Adrenal gland (tissue), 12 donors: ENCODE results near the gene GABPB2. TPM values are rescaled to one million over a fixed set of nuclear protein-coding genes. Genes with fewer than 3 reads are reported as not detected.

Experiments
- DNase-seq, 7 donors: peaks; one replicate each; pipeline ENCODE4 v3.0.0-alpha.2; 2019 to 2020
- H3K27ac ChIP-seq, 5 donors: fragments of 200-600 bp; sonication (generic) in 4 of 5; 1 replicate in 3 of 5; 2 replicates in 2 of 5; pipeline versions ENCODE4 v1.5.1 to v1.8.0; 2016 to 2020; ENCODE audit warnings: mild to moderate bottlenecking in 1 of 5
- H3K27me3 ChIP-seq: fragments of 200-600 bp; 2 replicates; pipeline ENCODE4 v1.8.0; 2021
- H3K36me3 ChIP-seq, 2 donors: fragments of 200-600 bp; replicated peaks in 1 of 2; 1 replicate in 1 of 2; 2 replicates in 1 of 2; pipeline versions ENCODE4 v1.5.1 to v1.8.0; 2018 to 2022
- H3K4me1 ChIP-seq, 2 donors: fragments of 200-600 bp; replicated peaks in 1 of 2; 1 replicate in 1 of 2; 2 replicates in 1 of 2; pipeline versions ENCODE4 v1.5.1 to v1.8.0; 2018 to 2021
- H3K4me3 ChIP-seq, 4 donors: fragments of 200-600 bp; sonication (generic) in 3 of 4; one replicate each; pipeline ENCODE4 v1.5.1; 2016 to 2018
- H3K9me3 ChIP-seq, 3 donors: fragments of 200-600 bp; sonication (generic) in 1 of 3; replicated peaks in 1 of 3; 1 replicate in 2 of 3; 2 replicates in 1 of 3; pipeline versions ENCODE4 v1.5.1 to v1.8.0; 2016 to 2021
- POLR2A ChIP-seq, 2 donors: fragments of 450-650 bp; IDR thresholded peaks; one replicate each; pipeline ENCODE4 v1.6.1; 2017; ENCODE audit warnings: antibody characterized with exemption in 2 of 2, mild to moderate bottlenecking in 2 of 2, moderate library complexity in 1 of 2
- WGBS, 4 donors: extraction: QIAGEN DNeasy Blood & Tissue Kit in 2 of 4; methylation state at CpG; one replicate each; pipeline versions ENCODE4 v1.1.5 to v1.1.7; 2013 to 2017; 5-methylcytosine and 5-hydroxymethylcytosine counted together
- intact Hi-C, 2 donors: fragments of 100-400 bp; cut with DNase I; formaldehyde crosslinking; loops; one replicate each; pipeline versions ENCODE4 v1.14.1 to v1.15.0; 2022 to 2023
- polyA plus RNA-seq, 3 donors: library from polyadenylated mRNA; stranded (reverse); fragments of 200-250 nt in 2 of 3; fragments of 350-450 nt in 1 of 3; fragmentation: Illumina TruSeq in 1 of 3; extraction: RNeasy Lipid Tissue Mini Kit (QIAGEN cat#74804) in 1 of 3; gene quantifications; one replicate each; pipeline ENCODE4 v1.2.3, GENCODE V29; 2013 to 2014
- total RNA-seq, 9 donors: library from RNA; depleted of rRNA in 4 of 9; stranded (reverse); fragments of >200 nt in 4 of 9; fragments of 120-200 nt in 1 of 9; fragmentation: NEBNext Ultra II Directional in 1 of 9; extraction: Animal tissue kit (Norgen Biotek cat#: 25700) in 1 of 9; gene quantifications; one replicate each; pipeline versions ENCODE4 v1.1.0 to v1.2.4, GENCODE V29; 2013 to 2023
- TF ChIP-seq, protein P1 (sequence below), 6 experiments: fragments of 450-650 bp in 4 of 6; fragments of 200-600 bp in 2 of 6; sonication (generic) in 1 of 6; IDR thresholded peaks; 1 replicate in 5 of 6; 2 replicates in 1 of 6; pipeline versions ENCODE4 v1.5.1 to v1.8.0; 2016 to 2021; ENCODE audit warnings: antibody characterized with exemption in 6 of 6, mild to moderate bottlenecking in 2 of 6, moderate library complexity in 1 of 6
- donor health status: healthy with polysubstance abuse.
- donor health status: Bipolar disorder and iron deficiency.
- donor health status: DM: yes; HTN: yes; CAD: no.
- donor health status: DM: no; HTN: no; CAD: no.
- donor health status: DM: no; HTN: no; CAD: no.
- donor health status: DM: yes; HTN: yes; CAD: no.

Gene GABPB2
- total and polyA plus RNA-seq, 12 donors: 8.3 to 37.1 (median 12.0) TPM

DNA sequence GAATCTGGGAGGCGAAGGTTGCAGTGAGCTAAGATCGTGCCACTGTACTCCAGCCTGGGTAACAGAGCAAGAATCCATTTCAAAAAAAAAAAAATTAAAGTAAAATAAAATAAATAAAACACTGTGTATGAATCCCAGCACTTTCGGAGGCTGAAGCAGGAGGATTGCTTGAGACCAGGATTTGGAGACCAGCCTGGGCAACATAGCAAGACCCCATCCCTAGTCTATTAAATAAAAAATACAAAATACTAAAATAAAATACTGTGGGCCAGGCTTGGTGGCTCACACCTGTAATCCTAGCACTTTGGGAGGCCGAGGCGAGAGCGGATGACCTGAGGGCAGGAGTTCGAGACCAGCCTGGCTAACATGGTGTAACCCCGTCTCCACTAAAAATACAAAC is 38.4 kb upstream of the GABPB2 start:
- H3K27ac ChIP-seq: no peak overlapping the region
- intact Hi-C loops: no loop called here
- H3K36me3 ChIP-seq: peaks cover 0 to 49% of the 10 kb centered on the region in 2 donors
- no peaks in the 10 kb centered on the region for H3K9me3 ChIP-seq
- no peaks in the 10 kb centered on the region for H3K27me3 ChIP-seq
- H3K4me1 ChIP-seq: no peaks in the 10 kb centered on the region
- DNase-seq: no peak
- TF ChIP-seq, protein P1, sequence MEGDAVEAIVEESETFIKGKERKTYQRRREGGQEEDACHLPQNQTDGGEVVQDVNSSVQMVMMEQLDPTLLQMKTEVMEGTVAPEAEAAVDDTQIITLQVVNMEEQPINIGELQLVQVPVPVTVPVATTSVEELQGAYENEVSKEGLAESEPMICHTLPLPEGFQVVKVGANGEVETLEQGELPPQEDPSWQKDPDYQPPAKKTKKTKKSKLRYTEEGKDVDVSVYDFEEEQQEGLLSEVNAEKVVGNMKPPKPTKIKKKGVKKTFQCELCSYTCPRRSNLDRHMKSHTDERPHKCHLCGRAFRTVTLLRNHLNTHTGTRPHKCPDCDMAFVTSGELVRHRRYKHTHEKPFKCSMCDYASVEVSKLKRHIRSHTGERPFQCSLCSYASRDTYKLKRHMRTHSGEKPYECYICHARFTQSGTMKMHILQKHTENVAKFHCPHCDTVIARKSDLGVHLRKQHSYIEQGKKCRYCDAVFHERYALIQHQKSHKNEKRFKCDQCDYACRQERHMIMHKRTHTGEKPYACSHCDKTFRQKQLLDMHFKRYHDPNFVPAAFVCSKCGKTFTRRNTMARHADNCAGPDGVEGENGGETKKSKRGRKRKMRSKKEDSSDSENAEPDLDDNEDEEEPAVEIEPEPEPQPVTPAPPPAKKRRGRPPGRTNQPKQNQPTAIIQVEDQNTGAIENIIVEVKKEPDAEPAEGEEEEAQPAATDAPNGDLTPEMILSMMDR (IDR thresholded peaks at IDR 0.05): no peak
- TF ChIP-seq POLR2A (IDR thresholded peaks at IDR 0.05): no peak
- H3K4me3 ChIP-seq: no peak overlapping the region
- WGBS, 4 donors: 95 to 96% (median 96%) methylated on average over 8 of the region's 8 CpGs

DNA sequence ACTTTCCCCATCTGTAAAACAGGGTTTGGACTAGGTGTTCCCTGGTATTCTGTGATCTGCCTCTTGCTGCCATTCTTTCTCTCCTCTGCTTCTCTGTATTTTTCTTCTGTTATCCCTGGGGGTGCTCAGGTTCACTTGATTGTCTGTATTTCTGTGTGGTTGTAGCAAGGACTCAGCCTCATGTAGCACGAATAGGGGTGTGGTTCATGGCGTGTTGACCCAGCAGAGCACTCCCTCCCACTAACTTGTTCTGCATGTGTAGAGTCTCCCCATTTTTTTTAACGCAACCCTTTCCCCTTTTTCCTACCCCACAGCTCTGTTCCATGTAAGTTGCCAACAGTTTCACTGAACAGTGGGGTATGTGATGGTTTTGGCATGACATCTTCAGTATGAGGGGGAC is 35.4 kb upstream of the GABPB2 start:
- H3K27me3 ChIP-seq: no peaks in the 10 kb centered on the region
- no peaks in the 10 kb centered on the region for H3K4me1 ChIP-seq
- H3K27ac ChIP-seq: no peak overlapping the region
- WGBS, 4 donors: 90 to 97% (median 93%) methylated on average over 3 of the region's 3 CpGs
- TF ChIP-seq, protein P1 (IDR thresholded peaks at IDR 0.05): no peak
- no peak for TF ChIP-seq POLR2A (IDR thresholded peaks at IDR 0.05)
- no peak for DNase-seq
- no peak overlapping the region for H3K4me3 ChIP-seq
- intact Hi-C loops: no loop called here
- H3K36me3 ChIP-seq: peaks cover 0 to 26% of the 10 kb centered on the region in 2 donors
- H3K9me3 ChIP-seq: no peaks in the 10 kb centered on the region

DNA sequence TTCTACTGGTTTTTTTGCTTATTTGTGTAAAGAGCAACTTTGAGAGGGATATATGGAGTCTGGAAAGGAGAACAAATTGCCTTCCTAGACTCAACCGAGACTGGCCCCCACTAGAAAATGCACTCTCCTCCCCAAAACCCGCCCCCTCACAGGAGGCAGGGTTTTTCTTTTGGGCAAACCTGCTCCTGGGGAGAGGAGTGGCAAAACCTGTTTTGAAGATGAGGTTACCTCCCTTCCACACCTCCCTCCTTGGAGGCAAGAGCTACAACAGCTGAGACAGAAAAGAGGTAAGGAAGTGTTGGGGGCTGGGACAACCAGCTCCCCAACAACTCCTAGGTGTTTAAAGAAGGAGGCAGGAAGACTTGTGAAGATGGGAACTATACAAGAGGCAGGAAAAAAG is 34.2 kb upstream of the GABPB2 start, which contains the start of gene BNIPL:
Gene BNIPL (plus strand): TSS at position 231 of the 400 bp plus-strand sequence. CDS start 140 bp downstream, at position 371.
- H3K9me3 ChIP-seq: no peaks in the 10 kb centered on the region
- TF ChIP-seq, protein P1 (IDR thresholded peaks at IDR 0.05): no peak
- TF ChIP-seq POLR2A (IDR thresholded peaks at IDR 0.05): no peak
- H3K4me3 ChIP-seq: no peak within 1 kb of the TSS
- no peaks in the 10 kb centered on the region for H3K27me3 ChIP-seq
- DNase-seq: no peak
- H3K36me3 ChIP-seq: peaks cover 0 to 16% of the 10 kb centered on the region in 2 donors
- intact Hi-C loops: no loop called here
- no peaks in the 10 kb centered on the region for H3K4me1 ChIP-seq
- WGBS, 4 donors: 48 to 67% (median 50%) methylated on average over 2 of the region's 2 CpGs
- H3K27ac ChIP-seq: no peak within 1 kb of the TSS

DNA sequence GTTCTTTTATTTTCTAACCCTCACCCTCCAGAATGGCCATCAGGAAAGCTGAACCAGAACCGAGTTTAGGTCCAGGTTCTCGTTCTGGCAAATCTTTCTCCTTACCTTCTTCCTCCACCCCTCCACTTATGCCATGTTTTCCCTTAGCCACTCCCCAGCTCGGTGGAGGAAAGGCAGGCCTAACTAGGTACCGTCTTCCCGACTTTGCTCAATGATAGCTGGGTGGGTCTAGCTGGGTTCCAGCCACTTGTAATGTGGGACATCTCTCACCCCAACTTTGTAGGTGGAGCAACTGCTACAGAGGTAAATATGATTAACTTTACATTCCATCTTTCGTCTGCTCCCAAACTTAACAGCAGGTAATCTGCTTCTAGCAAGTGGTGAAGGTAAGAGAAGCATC is 33.5 kb upstream of the GABPB2 start:
- intact Hi-C loops: no loop called here
- no peak overlapping the region for H3K4me3 ChIP-seq
- peaks cover 0 to 10% of the 10 kb centered on the region in 2 donors for H3K36me3 ChIP-seq
- no peaks in the 10 kb centered on the region for H3K4me1 ChIP-seq
- no peak overlapping the region for H3K27ac ChIP-seq
- H3K27me3 ChIP-seq: no peaks in the 10 kb centered on the region
- TF ChIP-seq POLR2A (IDR thresholded peaks at IDR 0.05): no peak
- TF ChIP-seq, protein P1 (IDR thresholded peaks at IDR 0.05): no peak
- no peak for DNase-seq
- whole genome bisulfite sequencing, 4 donors: 87 to 90% (median 89%) methylated on average over 6 of the region's 6 CpGs
- H3K9me3 ChIP-seq: no peaks in the 10 kb centered on the region
